Sigmoid colon (tissue), 7 donors: ENCODE measurements around the gene HARS2. TPM values are rescaled to one million over a fixed set of nuclear protein-coding genes. Genes with fewer than 3 reads are reported as not detected.
A peak's percentile ranks its signal among the peaks of the same experiment; 100 is the strongest.
"Not testable (repeated sequence)": the region's sequence is repeated elsewhere in the genome, so short reads cannot be mapped to it uniquely, and the experiment has no call there.

Experiments
- DNase-seq: peaks from one replicate; pipeline ENCODE4 v3.0.0-alpha.2; 2019
- H3K27ac ChIP-seq, 4 donors: fragments of 200-600 bp; sonication (generic); one replicate each; pipeline ENCODE4 v1.5.1; 2016 to 2019; ENCODE audit warnings: mild to moderate bottlenecking in 1 of 4
- H3K27me3 ChIP-seq, 3 donors: fragments of 200-600 bp; sonication (generic); one replicate each; pipeline ENCODE4 v1.5.1; 2019; ENCODE audit warnings: mild to moderate bottlenecking in 1 of 3
- H3K36me3 ChIP-seq, 4 donors: fragments of 200-600 bp; sonication (generic); one replicate each; pipeline ENCODE4 v1.5.1; 2016 to 2019
- H3K4me1 ChIP-seq, 4 donors: fragments of 200-600 bp; sonication (generic); one replicate each; pipeline ENCODE4 v1.5.1; 2017 to 2019
- H3K4me3 ChIP-seq, 4 donors: fragments of 200-600 bp; sonication (generic); one replicate each; pipeline ENCODE4 v1.5.1; 2017 to 2019; ENCODE audit warnings: mild to moderate bottlenecking in 2 of 4, moderate library complexity in 1 of 4
- H3K9me3 ChIP-seq, 4 donors: fragments of 200-600 bp in 3 of 4; sonication (generic) in 3 of 4; one replicate each; pipeline versions ENCODE4 v1.5.1 to v1.6.1; 2013 to 2019
- EP300 ChIP-seq, 4 donors: sonication (generic); formaldehyde crosslinking; IDR thresholded peaks; one replicate each; pipeline ENCODE4 v1.6.1; 2017; ENCODE audit warnings: antibody characterized with exemption in 4 of 4
- POLR2A ChIP-seq, 2 donors: fragments of 450-650 bp; IDR thresholded peaks; one replicate each; pipeline ENCODE4 v1.6.1; 2016; ENCODE audit warnings: antibody characterized with exemption in 2 of 2, mild to moderate bottlenecking in 2 of 2, moderate library complexity in 2 of 2
- POLR2AphosphoS5 ChIP-seq, 4 donors: sonication (generic); formaldehyde crosslinking; IDR thresholded peaks; one replicate each; pipeline ENCODE4 v1.6.1; 2017; ENCODE audit warnings: antibody characterized with exemption in 4 of 4
- WGBS, 2 donors: extraction: QIAGEN DNeasy Blood & Tissue Kit; methylation state at CpG; one replicate each; pipeline ENCODE4 v1.1.7; 2013; 5-methylcytosine and 5-hydroxymethylcytosine counted together
- intact Hi-C: fragments of 100-400 bp; cut with DNase I; formaldehyde crosslinking; loops from one replicate; pipeline ENCODE4 v1.15.1; 2023
- polyA plus RNA-seq, 3 donors: library from polyadenylated mRNA; stranded (reverse); fragments of 200-250 nt; gene quantifications; one replicate each; pipeline ENCODE4 v1.2.3, GENCODE V29; 2013
- total RNA-seq, 4 donors: library from RNA; depleted of rRNA; stranded (reverse); fragments of >200 nt; gene quantifications; one replicate each; pipeline ENCODE4 v1.1.0, GENCODE V29; 2016
- TF ChIP-seq, protein P1 (sequence below), 4 experiments: fragments of 450-650 bp in 3 of 4; fragments of 200-600 bp in 1 of 4; IDR thresholded peaks; one replicate each; pipeline ENCODE4 v1.5.1; 2016 to 2019; ENCODE audit warnings: antibody characterized with exemption in 4 of 4, mild to moderate bottlenecking in 3 of 4, moderate library complexity in 2 of 4
- donor health status: healthy with polysubstance abuse.
- donor health status: Bipolar disorder and iron deficiency.
- donor health status: healthy.

Gene HARS2
- total and polyA plus RNA-seq, 7 donors = 18.2 to 34.7 (median 19.4) TPM

DNA sequence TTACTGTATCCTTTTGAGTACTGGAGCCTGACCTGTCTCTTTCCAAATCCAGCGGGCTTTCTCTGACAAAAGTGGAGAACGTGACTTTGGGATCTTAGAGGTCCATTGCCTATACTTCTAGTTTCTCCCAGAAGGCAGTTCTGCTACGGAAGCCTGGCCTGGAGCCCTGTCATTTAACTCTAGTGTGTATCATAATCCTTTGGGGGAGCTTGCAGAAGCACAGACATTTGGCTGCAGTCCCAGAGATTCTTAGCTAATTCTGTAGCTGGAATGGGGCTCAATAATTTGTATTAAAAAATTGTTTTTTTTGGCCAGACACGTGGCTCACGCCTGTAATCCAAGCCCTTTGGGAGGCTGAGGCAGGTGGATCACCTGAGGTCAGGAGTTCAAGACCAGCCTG is 3.0 kb downstream of the HARS2 start:
- Histone ChIP-seq H3K27me3 (no peaks in the 10 kb centered on the region), H3K4me1 (peaks cover 0 to 35% (median 26%) of the 10 kb centered on the region in 4 donors), H3K9me3 (no peaks in the 10 kb centered on the region), H3K36me3 (peaks cover 28 to 61% (median 50%) of the 10 kb centered on the region in 4 donors), H3K27ac (no peak overlapping the region), H3K4me3 (no peak overlapping the region)
- intact Hi-C loops = loop anchor here (5.0 kb wide), 3 partner anchors 47 to 292 kb away; partner anchors contain the start of genes ANKHD1, EIF4EBP3, IK and NDUFA2
- no peak for DNase-seq
- WGBS, 2 donors = 82 to 83% methylated on average over 5 of the region's 5 CpGs
- TF ChIP-seq EP300 (IDR thresholded peaks at IDR 0.05) (no peak), POLR2AphosphoS5 (IDR thresholded peaks at IDR 0.05) (no peak), POLR2A (IDR thresholded peaks at IDR 0.05) (no peak)
- TF ChIP-seq, protein P1, sequence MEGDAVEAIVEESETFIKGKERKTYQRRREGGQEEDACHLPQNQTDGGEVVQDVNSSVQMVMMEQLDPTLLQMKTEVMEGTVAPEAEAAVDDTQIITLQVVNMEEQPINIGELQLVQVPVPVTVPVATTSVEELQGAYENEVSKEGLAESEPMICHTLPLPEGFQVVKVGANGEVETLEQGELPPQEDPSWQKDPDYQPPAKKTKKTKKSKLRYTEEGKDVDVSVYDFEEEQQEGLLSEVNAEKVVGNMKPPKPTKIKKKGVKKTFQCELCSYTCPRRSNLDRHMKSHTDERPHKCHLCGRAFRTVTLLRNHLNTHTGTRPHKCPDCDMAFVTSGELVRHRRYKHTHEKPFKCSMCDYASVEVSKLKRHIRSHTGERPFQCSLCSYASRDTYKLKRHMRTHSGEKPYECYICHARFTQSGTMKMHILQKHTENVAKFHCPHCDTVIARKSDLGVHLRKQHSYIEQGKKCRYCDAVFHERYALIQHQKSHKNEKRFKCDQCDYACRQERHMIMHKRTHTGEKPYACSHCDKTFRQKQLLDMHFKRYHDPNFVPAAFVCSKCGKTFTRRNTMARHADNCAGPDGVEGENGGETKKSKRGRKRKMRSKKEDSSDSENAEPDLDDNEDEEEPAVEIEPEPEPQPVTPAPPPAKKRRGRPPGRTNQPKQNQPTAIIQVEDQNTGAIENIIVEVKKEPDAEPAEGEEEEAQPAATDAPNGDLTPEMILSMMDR (IDR thresholded peaks at IDR 0.05) = no peak

DNA sequence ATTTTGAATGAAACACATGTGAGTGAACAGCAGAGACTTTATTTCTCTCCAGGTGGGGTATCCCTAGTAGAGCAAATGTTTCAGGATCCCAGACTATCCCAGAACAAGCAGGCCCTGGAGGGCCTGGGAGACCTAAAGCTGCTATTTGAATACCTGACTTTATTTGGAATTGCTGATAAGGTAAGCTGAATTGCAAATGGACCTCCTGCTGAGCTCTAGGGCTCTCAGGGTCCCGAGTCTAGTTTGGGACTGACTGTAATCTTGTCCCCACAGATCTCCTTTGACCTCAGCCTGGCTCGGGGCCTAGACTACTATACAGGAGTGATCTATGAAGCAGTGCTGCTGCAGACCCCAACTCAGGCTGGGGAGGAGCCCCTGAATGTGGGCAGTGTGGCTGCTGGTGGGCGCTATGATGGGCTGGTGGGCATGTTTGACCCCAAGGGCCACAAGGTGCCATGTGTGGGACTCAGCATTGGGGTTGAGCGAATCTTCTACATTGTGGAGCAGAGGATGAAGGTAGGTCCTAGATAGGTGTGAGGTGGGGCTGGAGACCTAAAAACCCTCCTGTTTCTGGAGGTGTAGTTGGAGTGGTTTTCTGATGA is 5.7 kb downstream of the HARS2 start:
- no peak overlapping the region for H3K4me3 ChIP-seq
- no peak for DNase-seq
- H3K27me3 ChIP-seq = no peaks in the 10 kb centered on the region
- WGBS, 2 donors = 93 to 94% methylated on average over 4 of the region's 4 CpGs
- no peak for TF ChIP-seq POLR2A (IDR thresholded peaks at IDR 0.05)
- TF ChIP-seq, protein P1 (IDR thresholded peaks at IDR 0.05) = no peak
- no peak for TF ChIP-seq EP300 (IDR thresholded peaks at IDR 0.05)
- TF ChIP-seq POLR2AphosphoS5 (IDR thresholded peaks at IDR 0.05) = no peak
- H3K4me1 ChIP-seq = peaks cover 0 to 30% (median 29%) of the 10 kb centered on the region in 4 donors
- intact Hi-C loops = no loop called here
- no peaks in the 10 kb centered on the region for H3K9me3 ChIP-seq
- no peak overlapping the region for H3K27ac ChIP-seq
- peaks cover 28 to 70% (median 51%) of the 10 kb centered on the region in 4 donors for H3K36me3 ChIP-seq

DNA sequence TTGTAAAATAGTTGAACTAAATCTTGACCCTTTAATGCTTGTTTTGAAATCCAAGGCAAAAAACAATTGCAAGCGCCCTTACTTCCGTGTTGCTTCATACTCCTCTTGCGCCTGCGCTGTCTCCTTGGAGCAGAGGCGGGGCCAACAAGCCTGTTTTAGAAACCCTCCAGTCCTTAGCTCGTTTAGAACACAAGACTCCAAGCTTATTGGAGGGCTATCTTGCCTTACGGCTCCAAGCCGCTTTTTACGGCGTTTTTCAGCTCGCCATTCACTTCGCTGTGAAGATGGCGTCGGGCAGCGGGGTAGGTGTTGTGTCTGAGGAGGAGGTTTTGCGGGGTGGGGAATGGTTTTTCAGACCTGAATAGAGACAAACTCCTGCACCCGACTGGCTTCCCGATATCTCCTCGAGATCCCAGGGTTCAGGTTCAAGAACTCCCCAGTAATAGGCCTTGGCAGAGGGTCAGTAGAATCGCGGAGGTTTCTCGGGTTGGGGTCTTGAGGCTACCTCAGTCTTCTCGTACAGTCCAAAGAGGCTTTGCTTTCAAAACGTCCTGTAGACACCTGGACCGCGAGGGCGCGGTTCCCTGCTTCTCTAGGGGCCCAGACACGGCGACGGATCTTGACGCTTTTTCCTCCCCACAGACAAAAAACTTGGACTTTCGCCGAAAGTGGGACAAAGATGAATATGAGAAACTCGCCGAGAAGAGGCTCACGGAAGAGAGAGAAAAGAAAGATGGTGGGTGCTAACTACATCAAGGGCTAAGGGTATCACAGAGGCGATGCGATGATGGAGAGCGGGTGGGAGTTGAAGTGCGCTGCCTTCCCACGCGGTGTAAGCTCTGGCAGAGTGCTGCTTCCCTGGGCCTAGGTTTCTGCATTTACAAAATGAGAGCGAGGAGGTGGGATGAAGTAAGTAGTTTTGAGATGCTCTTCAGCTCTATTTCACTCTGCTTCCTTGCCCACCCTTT is 9.2 kb downstream of the HARS2 start, which contains the start of gene ZMAT2:
ZMAT2 (plus strand) TSS at position 271 of the 968 bp plus-strand sequence; CDS start at position 285, 14 bp downstream.
- TF ChIP-seq, protein P1 (IDR thresholded peaks at IDR 0.05) = no peak
- TF ChIP-seq EP300 (IDR thresholded peaks at IDR 0.05) (no peak), POLR2AphosphoS5 (IDR thresholded peaks at IDR 0.05) (peak; percentile 87 to 96 (median 94)), POLR2A (IDR thresholded peaks at IDR 0.05) (peak; percentile 64 to 83)
- 1 to 2% methylated on average over 44 of the region's 44 CpGs for WGBS, 2 donors
- Histone ChIP-seq H3K4me1 (peaks cover 0 to 17% (median 16%) of the 10 kb centered on the region in 4 donors), H3K27ac (peak within 1 kb of the TSS; percentile 78 to 80 (median 78)), H3K27me3 (no peaks in the 10 kb centered on the region), H3K36me3 (peaks cover 28 to 82% (median 55%) of the 10 kb centered on the region in 4 donors), H3K4me3 (peak within 1 kb of the TSS; percentile 76 to 88 (median 79)), H3K9me3 (no peaks in the 10 kb centered on the region)
- peak; percentile 98 for DNase-seq
- intact Hi-C loops = loop anchor here (10.0 kb wide), 1 partner anchor 456 kb away; no protein-coding TSS in a partner anchor

DNA sequence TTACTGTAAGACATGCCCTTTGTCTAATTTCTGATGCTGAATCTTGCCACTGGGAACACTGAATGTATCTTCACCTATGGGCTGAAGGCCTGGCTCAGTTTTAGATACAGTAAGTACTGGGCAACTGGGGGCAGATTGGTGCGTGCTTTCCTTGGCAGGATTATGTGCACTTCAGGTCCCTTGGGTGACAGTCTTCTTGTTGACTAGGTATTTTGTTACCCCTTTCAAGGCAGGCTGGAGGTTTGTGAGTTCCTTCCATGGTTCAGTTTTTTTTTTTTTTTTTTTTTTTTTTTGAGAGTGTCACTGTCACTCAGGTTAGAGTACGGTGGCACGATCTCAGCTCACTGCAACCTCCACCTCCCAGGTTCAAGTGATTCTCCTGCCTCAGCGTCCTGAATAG is 16.6 kb downstream of the HARS2 start:
- H3K27me3 ChIP-seq = no peaks in the 10 kb centered on the region
- intact Hi-C loops = loop anchor here (10.0 kb wide), 1 partner anchor 463 kb away; no protein-coding TSS in a partner anchor
- H3K4me1 ChIP-seq = peaks cover 0 to 12% (median 0%) of the 10 kb centered on the region in 4 donors
- no peak overlapping the region for H3K27ac ChIP-seq
- WGBS, 2 donors = 91 to 97% methylated on average over 4 of the region's 4 CpGs
- H3K4me3 ChIP-seq = no peak overlapping the region
- peaks cover 0 to 47% (median 20%) of the 10 kb centered on the region in 4 donors for H3K36me3 ChIP-seq
- H3K9me3 ChIP-seq = no peaks in the 10 kb centered on the region
- TF ChIP-seq EP300 (IDR thresholded peaks at IDR 0.05) (no peak), POLR2A (IDR thresholded peaks at IDR 0.05) (no peak), POLR2AphosphoS5 (IDR thresholded peaks at IDR 0.05) (no peak)
- TF ChIP-seq, protein P1 (IDR thresholded peaks at IDR 0.05) = no peak
- DNase-seq = no peak

DNA sequence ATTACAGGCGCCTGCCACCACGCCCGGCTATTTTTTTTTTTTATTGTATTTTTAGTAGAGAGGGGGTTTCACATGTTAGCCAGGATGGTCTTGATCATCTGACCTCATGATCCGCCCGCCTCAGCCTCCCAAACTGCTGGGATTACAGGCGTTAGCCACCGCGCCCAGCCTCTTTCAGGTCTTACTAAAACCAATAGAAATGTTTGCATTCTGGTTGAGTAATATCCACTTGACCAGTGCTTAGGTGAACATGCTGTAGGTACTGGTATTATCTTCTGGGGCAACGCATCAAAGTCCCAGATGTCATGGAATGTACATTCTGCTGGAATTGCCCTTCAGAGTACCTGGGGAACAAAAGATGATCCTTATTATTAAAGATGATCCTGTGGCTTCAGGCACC is 17.5 kb downstream of the HARS2 start:
- WGBS, 2 donors = 83 to 92% methylated on average over 9 of the region's 9 CpGs
- H3K27me3 ChIP-seq, H3K9me3 ChIP-seq, H3K27ac ChIP-seq, DNase-seq, H3K4me3 ChIP-seq: not testable (repeated sequence)
- Histone ChIP-seq H3K36me3 (peaks cover 0 to 38% (median 13%) of the 10 kb centered on the region in 4 donors), H3K4me1 (peaks cover 0 to 12% (median 0%) of the 10 kb centered on the region in 4 donors)
- intact Hi-C loops = loop anchor here (10.0 kb wide), 1 partner anchor 464 kb away; no protein-coding TSS in a partner anchor
